NCI-H2107 treated with DMSO at 0.1 percent for 48 hours (cell line): Measurements from ENCODE around the gene NPY4R2.
"Not testable (repeated sequence)": the region's sequence is repeated elsewhere in the genome, so short reads cannot be mapped to it uniquely, and the experiment has no call there.

Experiments used
- DNase-seq: peaks from one replicate; lab custom pipeline; 2025; ENCODE audit not compliant: unreplicated experiment; lab: John Stamatoyannopoulos, UW

NPY4R2 gene

GRCh38 chr10:47918475-47918874 is at the start of gene NPY4R2:
NPY4R2 (plus strand) TSS chr10:47918662; CDS start chr10:47921988, 3,326 bp downstream.
- not testable (repeated sequence) for DNase-seq

- DNase-seq: not testable (repeated sequence)
Measured at GRCh38 chr10:47870887-47871286, 47.6 kb upstream of the NPY4R2 start.

GRCh38 chr10:47871485-47872180 is 46.8 kb upstream of the NPY4R2 start:
- DNase-seq: not testable (repeated sequence)

GRCh38 chr10:47872236-47872635 is 46.2 kb upstream of the NPY4R2 start:
- DNase-seq: not testable (repeated sequence)

GRCh38 chr10:47884239-47884638 is 34.2 kb upstream of the NPY4R2 start:
- DNase-seq: not testable (repeated sequence)

GRCh38 chr10:47884934-47885333 is 33.5 kb upstream of the NPY4R2 start:
- not testable (repeated sequence) for DNase-seq

GRCh38 chr10:47886356-47886755 is 32.1 kb upstream of the NPY4R2 start:
- not testable (repeated sequence) for DNase-seq

- DNase-seq: not testable (repeated sequence)
Measured at GRCh38 chr10:47886827-47887226, 31.6 kb upstream of the NPY4R2 start.

GRCh38 chr10:47890737-47891136 is 27.7 kb upstream of the NPY4R2 start:
- not testable (repeated sequence) for DNase-seq

GRCh38 chr10:47892494-47893261 is 25.8 kb upstream of the NPY4R2 start:
- not testable (repeated sequence) for DNase-seq

GRCh38 chr10:47894571-47894970 is 23.9 kb upstream of the NPY4R2 start:
- DNase-seq: not testable (repeated sequence)

GRCh38 chr10:47897813-47898212 is 20.6 kb upstream of the NPY4R2 start:
- DNase-seq: not testable (repeated sequence)

GRCh38 chr10:47909333-47909732 is 9.1 kb upstream of the NPY4R2 start:
- not testable (repeated sequence) for DNase-seq

- not testable (repeated sequence) for DNase-seq
Measured at GRCh38 chr10:47910486-47910885, 8.0 kb upstream of the NPY4R2 start.

- not testable (repeated sequence) for DNase-seq
Measured at GRCh38 chr10:47914052-47914451, 4.4 kb upstream of the NPY4R2 start.

GRCh38 chr10:47915849-47916548 is 2.5 kb upstream of the NPY4R2 start:
- DNase-seq: not testable (repeated sequence)

- not testable (repeated sequence) for DNase-seq
Measured at GRCh38 chr10:47920610-47921009, 2.1 kb downstream of the NPY4R2 start.

- DNase-seq: not testable (repeated sequence)
Measured at GRCh38 chr10:47922503-47922902, 4.0 kb downstream of the NPY4R2 start.

- not testable (repeated sequence) for DNase-seq
Measured at GRCh38 chr10:47924628-47925027, 6.2 kb downstream of the NPY4R2 start.

- DNase-seq: not testable (repeated sequence)
Measured at GRCh38 chr10:47927147-47927916, 8.9 kb downstream of the NPY4R2 start.

GRCh38 chr10:47928225-47928624 is 9.8 kb downstream of the NPY4R2 start:
- DNase-seq: not testable (repeated sequence)
